Mesodermal cell (in vitro differentiated cells): ENCODE measurements around the gene CLEC3A.

Source experiments
- H3K27ac ChIP-seq: 2 replicates; pipeline ENCODE4 v1.7.0; 2013; ENCODE audit warnings: mild to moderate bottlenecking, low read depth, low read length, moderate library complexity; ENCODE audit not compliant: severe bottlenecking
- H3K36me3 ChIP-seq: 2 replicates; pipeline ENCODE4 v1.7.1; 2013; ENCODE audit warnings: mild to moderate bottlenecking, low read length, moderate library complexity; ENCODE audit not compliant: control insufficient read depth, insufficient read depth
- H3K4me1 ChIP-seq: one replicate; pipeline ENCODE4 v1.7.1; 2013; ENCODE audit warnings: mild to moderate bottlenecking, low read length; ENCODE audit not compliant: insufficient read depth, control insufficient read depth, poor library complexity, severe bottlenecking
- H3K4me3 ChIP-seq: 2 replicates; pipeline ENCODE4 v1.7.0; 2013; ENCODE audit warnings: low read length, control low read depth, mild to moderate bottlenecking; ENCODE audit not compliant: insufficient read depth, poor library complexity, severe bottlenecking; ENCODE audit errors: extremely low read depth
- H3K9me3 ChIP-seq: 2 replicates; pipeline ENCODE4 v1.7.1; 2013; ENCODE audit warnings: mild to moderate bottlenecking, low read length, moderate library complexity; ENCODE audit not compliant: control insufficient read depth
- WGBS, 2 experiments: methylation state at CpG; one replicate each; pipeline ENCODE4 v1.1.5; 2013; ENCODE audit warnings: missing lambda C conversion rate in 2 of 2; ENCODE audit not compliant: insufficient coverage in 2 of 2; 5-methylcytosine and 5-hydroxymethylcytosine counted together

The CLEC3A gene

GRCh38 chr16:78065319-78065718 lies 43.0 kb downstream of the CLEC3A start:
- Histone ChIP-seq H3K27ac (no peak overlapping the region), H3K36me3 (no peaks in the 10 kb centered on the region), H3K4me1 (no peaks in the 10 kb centered on the region), H3K9me3 (no peaks in the 10 kb centered on the region), H3K4me3 (no peak overlapping the region)
- 80% methylated on average over 2 of the region's 4 CpGs; no CpG with 5 or more reads in 1 of the 2 experiments for WGBS, 2 experiments

- Histone ChIP-seq H3K27ac (no peak overlapping the region), H3K9me3 (no peaks in the 10 kb centered on the region), H3K4me1 (no peaks in the 10 kb centered on the region), H3K36me3 (no peaks in the 10 kb centered on the region), H3K4me3 (no peak overlapping the region)
- WGBS, 2 experiments = 94 to 100% methylated on average over 4 of the region's 5 CpGs
Measured at GRCh38 chr16:78069913-78070312, 47.6 kb downstream of the CLEC3A start.

GRCh38 chr16:78072275-78072674 lies 49.9 kb downstream of the CLEC3A start:
- no peak overlapping the region for H3K27ac ChIP-seq
- 16 to 33% methylated on average over 1 to 2 of the region's 5 CpGs for WGBS, 2 experiments
- no peaks in the 10 kb centered on the region for H3K36me3 ChIP-seq
- H3K4me1 ChIP-seq = no peaks in the 10 kb centered on the region
- H3K4me3 ChIP-seq = no peak overlapping the region
- H3K9me3 ChIP-seq = no peaks in the 10 kb centered on the region

DNA sequence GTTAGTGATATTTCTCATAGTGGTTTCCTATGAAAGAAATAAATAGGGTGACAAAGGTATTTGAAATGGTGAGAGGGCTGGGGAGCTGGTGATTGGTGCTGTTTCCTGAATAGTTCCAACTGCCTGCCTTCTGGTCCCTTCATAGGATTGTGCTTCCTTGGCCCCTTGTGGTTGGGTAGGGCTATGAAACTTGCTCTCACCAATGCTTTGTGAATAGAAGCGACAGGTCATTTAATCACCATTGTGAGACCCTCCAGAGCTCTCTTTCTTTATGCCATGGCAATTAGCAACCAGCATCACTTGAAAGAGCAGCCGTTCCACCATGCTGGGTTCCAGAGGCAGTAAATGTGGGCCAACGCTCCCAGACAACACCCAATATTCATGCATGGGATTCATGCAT lies 53.5 kb downstream of the CLEC3A start:
- no peaks in the 10 kb centered on the region for H3K36me3 ChIP-seq
- H3K9me3 ChIP-seq = no peaks in the 10 kb centered on the region
- WGBS, 2 experiments = 80 to 94% methylated on average over 2 of the region's 3 CpGs
- H3K27ac ChIP-seq = no peak overlapping the region
- H3K4me3 ChIP-seq = no peak overlapping the region
- H3K4me1 ChIP-seq = no peaks in the 10 kb centered on the region

GRCh38 chr16:78081341-78081740 lies 59.0 kb downstream of the CLEC3A start:
- H3K4me1 ChIP-seq = no peaks in the 10 kb centered on the region
- H3K27ac ChIP-seq = no peak overlapping the region
- no peak overlapping the region for H3K4me3 ChIP-seq
- no peaks in the 10 kb centered on the region for H3K9me3 ChIP-seq
- no peaks in the 10 kb centered on the region for H3K36me3 ChIP-seq
- 82 to 91% methylated on average over 3 to 4 of the region's 4 CpGs for WGBS, 2 experiments
